22Rv1 (cell line): ENCODE measurements around the gene KIFC1.

ENCODE experiments used
- ZFX ChIP-seq: fragments of 450-650 bp; IDR thresholded peaks from 2 replicates; pipeline ENCODE4 v1.6.1; 2017; ENCODE audit warnings: antibody characterized with exemption, borderline replicate concordance
- TF ChIP-seq, protein P1 (sequence below): fragments of 450-650 bp; IDR thresholded peaks from 2 replicates; pipeline ENCODE4 v1.5.1; 2017; ENCODE audit warnings: mild to moderate bottlenecking

DNA sequence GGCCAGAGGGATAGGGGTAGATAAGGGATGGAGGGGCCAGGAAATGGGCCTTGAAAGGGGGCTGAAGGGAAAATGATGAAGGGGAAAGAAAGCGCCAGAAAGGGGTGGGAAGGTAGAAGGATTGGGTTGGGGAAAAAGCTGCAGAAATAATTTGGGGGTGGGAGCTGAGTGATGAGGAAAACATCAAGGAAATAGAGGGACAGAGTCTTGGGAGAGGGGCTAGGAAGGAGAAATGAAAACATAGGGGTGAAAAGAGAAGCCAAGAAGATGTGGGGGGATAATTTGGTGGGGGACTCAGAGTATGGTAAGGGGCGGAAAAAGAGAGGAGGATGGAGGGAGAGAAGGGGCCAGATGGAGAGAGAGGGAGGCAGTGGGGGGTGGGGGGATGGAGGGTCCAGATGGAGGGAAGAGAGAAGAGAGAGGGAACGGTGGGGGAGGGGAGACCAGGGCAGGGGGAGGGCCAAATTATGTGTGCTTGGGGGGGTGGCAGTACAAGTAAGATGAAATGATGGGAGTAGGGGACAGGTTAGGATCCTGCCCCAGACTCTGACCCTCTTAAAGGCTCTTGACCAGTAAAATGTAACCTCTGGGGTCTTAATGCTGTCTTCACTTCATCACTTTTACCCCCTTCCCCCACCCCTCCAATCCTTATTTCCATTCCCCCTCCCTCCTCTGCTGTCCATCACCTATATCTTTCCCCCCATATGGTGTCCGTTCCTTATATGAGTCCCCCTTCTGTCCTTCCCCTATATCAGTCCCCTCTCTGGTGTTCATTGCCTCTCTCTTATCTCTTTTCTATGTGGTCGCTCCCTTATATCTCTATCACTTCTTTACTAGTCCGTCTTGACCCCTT, 29.1 kb downstream of the KIFC1 start:
- TF ChIP-seq, protein P1, sequence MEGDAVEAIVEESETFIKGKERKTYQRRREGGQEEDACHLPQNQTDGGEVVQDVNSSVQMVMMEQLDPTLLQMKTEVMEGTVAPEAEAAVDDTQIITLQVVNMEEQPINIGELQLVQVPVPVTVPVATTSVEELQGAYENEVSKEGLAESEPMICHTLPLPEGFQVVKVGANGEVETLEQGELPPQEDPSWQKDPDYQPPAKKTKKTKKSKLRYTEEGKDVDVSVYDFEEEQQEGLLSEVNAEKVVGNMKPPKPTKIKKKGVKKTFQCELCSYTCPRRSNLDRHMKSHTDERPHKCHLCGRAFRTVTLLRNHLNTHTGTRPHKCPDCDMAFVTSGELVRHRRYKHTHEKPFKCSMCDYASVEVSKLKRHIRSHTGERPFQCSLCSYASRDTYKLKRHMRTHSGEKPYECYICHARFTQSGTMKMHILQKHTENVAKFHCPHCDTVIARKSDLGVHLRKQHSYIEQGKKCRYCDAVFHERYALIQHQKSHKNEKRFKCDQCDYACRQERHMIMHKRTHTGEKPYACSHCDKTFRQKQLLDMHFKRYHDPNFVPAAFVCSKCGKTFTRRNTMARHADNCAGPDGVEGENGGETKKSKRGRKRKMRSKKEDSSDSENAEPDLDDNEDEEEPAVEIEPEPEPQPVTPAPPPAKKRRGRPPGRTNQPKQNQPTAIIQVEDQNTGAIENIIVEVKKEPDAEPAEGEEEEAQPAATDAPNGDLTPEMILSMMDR, result no peak
- no peak for TF ChIP-seq ZFX
